Measurements from ENCODE around the gene PBRM1.

The PBRM1 gene

DNA sequence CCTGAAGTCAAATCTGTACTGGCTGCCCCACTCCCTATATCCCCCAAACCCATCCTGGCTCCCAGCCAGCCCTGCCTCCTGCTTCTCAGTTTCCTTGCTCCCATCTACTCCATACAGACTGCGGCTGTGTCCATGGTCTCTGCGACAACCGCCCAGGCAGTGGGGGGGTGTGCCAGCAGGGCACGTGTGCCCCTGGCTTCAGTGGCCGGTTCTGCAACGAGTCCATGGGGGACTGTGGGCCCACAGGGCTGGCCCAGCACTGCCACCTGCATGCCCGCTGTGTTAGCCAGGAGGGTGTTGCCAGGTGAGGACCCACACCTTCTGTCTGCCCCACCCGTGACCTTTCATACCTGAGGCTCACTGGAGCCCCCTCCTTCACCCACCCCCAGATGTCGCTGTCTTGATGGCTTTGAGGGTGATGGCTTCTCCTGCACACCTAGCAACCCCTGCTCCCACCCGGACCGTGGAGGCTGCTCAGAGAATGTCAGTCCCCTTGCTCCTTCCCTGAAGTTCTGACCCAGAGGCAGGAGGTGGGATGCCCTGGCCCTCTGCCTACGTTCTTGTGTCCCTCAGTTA, 175.9 kb downstream of the PBRM1 start:
- no peak for DNase-seq (ENCODE audit: low spot score)

DNA sequence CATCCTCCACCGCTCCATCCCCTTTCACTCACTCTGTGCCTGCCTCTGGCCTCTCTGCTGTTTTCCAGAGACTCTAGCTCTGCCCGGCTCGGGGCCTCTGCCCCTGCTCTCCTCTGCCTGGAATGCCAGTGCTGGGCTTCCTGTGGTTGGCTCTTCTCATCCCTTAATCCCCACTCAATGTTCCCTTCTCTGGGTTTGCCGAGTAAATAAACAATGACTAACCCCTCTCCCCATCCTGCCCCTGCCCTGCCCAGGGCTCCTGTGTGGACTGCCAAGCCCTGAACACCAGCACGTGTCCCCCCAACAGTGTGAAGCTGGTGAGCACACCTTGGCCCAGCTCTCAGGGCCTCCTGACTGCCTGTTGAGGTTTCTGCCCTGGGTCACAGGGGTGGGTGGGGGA, 178.4 kb downstream of the PBRM1 start:
- peak; percentile 74 for DNase-seq (ENCODE audit: low spot score)

DNA sequence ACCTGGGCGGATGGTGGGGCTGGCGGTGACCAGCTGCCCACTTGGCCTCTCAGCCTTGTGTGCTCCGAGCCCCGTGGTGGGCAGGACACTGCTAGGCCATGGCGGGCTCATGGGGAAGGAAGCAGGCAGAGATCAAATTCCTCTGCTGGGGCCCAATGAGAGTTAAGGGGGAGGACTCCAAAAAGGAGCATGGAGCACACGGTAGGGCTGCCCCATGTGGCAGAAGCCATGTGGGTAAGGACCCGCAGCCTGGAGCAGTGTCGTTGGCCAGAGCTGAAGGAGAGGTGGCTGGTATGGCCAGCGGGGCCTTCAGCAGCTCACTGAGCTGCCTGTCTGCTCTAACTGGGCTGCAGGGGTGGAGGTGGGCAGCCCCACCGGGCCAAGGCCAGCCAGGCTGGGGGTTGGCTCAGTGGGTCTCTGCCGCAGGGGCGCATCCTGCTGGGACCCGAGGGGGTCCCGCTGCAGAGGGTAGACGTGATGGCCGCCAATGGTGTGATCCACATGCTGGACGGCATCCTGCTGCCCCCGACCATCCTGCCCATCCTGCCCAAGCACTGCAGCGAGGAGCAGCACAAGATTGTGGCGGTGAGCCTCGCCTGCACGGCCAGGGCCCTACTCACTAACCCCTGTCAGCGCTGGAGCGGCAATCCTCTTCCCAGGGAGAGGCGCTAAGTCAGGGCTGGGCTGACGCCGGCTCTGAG, 179.3 kb downstream of the PBRM1 start:
- no peak for DNase-seq (ENCODE audit: low spot score)

DNA sequence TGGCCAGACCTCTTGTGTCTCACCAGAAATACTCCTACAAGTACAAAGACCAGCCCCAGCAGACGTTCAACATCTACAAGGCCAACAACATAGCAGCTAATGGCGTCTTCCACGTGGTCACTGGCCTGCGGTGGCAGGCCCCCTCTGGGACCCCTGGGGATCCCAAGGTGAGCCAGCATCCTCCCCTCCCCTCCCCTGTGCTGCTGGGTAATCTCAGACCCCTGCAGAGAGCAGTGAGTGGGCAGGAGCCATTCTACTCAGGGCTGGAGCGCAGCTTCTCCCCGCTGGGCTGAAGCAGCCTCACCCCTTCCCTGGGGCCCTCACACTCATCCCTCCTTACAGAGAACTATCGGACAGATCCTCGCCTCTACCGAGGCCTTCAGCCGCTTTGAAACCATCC, 180.7 kb downstream of the PBRM1 start:
- no peak for DNase-seq (ENCODE audit: low spot score)

DNA sequence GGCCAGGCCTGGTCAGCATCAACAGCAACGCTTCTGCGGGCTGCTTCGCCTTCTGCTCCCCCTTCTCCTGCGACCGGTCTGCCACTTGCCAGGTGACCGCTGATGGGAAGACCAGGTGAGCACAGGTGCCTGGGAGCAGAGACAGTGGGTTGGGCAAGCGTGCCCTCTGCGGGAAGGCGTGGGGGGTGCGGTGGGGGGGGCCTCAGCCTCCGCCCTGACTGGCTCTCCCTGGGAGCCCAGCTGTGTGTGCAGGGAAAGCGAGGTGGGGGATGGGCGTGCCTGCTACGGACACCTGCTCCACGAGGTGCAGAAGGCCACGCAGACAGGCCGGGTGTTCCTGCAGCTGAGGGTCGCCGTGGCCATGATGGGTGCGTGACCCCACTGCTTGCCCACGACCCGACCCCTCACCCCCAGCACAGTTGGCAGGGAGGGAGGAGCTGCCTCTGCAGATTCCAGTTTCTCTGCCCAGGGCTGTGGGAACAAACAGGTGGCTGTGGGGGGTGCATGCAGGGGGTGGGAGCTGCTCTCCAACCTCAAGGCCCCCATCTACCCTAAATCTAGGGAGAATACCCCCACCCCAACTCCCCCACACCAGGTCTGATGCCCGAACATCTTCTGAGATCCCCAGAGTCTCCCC, 181.8 kb downstream of the PBRM1 start:
- DNase-seq (ENCODE audit: low spot score) = no peak

DNA sequence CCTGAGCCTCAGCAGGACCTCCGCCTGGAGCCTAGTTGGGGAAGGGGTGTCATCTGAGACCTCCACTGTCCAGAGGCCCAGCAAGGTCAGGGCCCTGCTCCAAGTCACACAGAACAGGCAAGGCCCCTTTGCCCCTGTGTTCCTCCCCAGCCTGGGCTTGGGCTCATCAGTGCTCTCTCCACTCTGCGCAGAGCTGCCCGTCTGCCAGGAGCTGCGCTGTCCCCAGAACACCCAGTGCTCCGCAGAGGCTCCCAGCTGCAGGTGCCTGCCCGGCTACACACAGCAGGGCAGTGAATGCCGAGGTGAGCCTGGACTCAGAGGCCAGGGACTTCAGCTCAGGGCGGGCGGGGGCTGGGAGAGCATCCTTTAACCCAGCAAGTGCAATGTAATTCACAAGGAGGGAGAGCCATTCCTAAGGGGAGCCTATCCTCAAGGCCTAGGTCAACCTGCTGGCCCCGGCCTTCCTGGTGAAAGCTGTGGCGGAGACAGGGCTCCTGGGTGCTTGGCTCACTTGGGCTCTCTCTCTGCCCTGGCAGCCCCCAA, 182.8 kb downstream of the PBRM1 start:
- DNase-seq (ENCODE audit: low spot score) = no peak

DNA sequence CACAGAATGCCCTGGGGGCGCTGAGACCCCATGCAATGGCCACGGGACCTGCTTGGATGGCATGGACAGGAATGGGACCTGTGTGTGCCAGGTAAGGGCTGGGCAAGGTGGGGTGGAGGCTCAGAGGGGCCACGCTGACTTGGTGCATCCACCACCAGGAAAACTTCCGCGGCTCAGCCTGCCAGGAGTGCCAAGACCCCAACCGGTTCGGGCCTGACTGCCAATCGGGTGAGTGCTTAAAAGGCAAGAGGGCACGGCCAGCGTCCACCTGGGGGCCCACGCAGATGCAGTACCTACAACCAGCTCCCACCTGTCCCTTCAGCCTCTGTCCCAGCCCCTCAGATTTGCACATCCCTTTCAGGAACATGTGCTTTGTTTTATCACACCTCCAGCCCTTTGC, 183.7 kb downstream of the PBRM1 start:
- no peak for DNase-seq (ENCODE audit: low spot score)

DNA sequence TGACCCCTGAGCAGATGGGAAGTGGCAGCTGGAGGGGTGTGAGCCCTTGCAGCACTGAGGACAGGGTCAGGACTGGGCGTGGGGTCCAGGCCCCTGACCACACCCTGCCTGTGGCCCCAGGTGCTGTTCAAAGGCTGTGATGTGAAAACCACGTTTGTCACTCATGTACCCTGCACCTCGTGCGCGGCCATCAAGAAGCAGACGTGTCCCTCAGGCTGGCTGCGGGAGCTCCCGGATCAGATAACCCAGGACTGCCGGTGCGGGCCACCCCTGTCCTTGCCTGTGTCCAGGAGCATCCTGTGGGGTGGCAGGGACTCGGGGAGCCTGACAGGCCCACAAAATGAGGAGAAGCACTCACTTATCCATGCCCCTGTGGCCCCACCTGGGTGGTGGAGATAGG, 184.7 kb downstream of the PBRM1 start:
- no peak for DNase-seq (ENCODE audit: low spot score)

DNA sequence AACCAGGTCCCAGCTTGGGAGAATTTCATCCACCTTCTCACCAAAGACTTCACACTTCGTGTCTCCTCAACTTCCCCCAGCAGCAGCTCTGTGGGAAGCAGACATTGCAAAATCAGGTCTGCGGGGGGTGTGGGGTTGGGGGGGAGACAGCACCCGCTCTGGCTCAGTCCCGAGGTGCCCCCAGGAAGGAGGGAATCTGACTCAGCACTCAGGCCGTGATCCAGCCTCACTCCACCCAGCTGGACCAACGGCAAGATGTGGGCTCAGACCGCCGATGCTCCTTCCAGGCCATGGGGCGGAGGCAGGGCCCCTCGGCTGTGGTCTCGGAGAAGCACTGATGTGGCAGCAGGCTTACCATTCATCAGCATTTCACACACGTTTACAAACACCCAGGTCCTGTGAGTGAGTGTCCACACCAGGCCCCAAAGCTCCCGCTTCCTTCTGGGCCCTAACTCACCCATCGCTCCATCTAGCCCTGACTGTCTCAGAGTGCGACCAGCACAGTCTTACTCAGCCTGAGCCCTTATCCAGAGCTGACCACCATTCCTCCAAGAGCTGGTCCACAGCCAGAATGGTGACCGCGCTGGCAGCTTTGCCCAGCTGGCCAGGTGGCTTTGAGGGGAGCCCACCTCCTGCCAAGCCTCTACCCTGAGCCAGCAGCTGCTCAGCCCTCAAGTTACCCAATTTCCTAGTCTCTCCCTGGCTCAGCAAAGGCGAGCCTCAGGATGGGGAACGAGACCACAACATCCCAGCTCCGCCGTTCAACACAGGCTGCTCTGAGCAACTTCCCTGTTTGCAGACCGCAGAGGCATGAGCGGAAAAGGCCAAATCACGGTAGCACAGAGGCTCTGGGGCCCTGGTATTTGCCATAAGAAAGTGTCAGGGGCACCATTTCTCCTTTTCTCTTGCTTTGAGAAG, 187.3 kb downstream of the PBRM1 start:
- no peak for DNase-seq (ENCODE audit: low spot score)

DNA sequence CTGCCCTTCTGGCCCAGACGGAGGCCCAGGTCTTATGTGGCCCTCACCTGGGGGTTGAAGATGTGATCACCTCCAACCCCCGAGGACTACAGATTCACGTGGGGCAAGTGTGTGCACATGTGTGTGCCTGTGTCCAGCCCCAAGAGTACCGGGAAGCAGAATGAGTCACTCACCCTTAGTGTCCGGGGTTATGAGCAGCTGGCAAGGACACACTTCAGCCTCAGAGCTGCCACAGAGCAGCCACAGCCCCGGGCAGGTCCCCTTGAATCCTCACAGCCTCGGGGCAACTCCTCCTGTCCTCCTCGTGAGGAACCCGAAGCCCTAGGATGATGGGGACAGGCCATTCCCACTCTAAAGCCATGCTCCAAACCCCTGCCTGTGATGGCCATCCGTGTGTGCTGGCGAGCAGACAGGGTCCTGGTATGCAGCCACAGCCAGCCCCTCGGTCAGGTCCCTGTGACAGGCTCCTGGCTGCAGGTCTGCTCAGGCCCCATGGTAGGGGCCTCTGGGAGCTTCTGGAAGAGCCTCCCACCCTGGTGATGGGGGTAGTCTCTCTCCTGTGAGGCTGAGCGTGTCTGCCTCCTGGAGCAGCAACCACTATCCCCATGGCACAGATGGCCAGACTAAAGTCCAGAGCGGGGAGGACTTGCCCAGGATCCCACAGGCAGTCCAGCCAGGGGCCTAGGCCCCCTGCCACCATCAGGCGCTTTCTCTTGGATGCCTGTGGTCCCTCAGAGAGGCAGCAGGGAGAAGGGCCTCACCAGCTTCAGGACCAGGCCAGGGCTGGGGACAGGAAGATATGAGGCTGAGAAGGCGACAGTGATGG, 189.7 kb downstream of the PBRM1 start:
- DNase-seq (ENCODE audit: low spot score) = peak; percentile 67
